Measurements from ENCODE around the gene MIX23. TPM values are rescaled to one million over a fixed set of nuclear protein-coding genes. Genes with fewer than 3 reads are reported as not detected.
A peak's percentile ranks its signal among the peaks of the same experiment; 100 is the strongest.

Gene MIX23
- total RNA-seq (2022), result 39.6 and 50.9 TPM in 2 replicates
- percentile 83 among the genes with signal in this experiment for Bru-seq, nascent RNA
- percentile 72 among the genes with signal in this experiment for BruChase-seq, experiment 1, labeled RNA remaining after a 6-hour chase
- percentile 66 among the genes with signal in this experiment for BruChase-seq, experiment 2, labeled RNA remaining after a 2-hour chase
- long read RNA-seq, transcript CCDC58-201 (5 exons, 720 nt), result major isoform, 27 of 38 reads
- long read RNA-seq, partial matches to known transcripts, result 0 of 38 reads
- long read RNA-seq, other reads (novel, unspliced or antisense), result 9 of 38 reads

- H3K27me3 Mint-ChIP-seq (ENCODE audit: unreplicated experiment), result no peaks in the 10 kb centered on the region
- peak within 1 kb of the TSS; percentile 87 for H3K4me3 Mint-ChIP-seq (ENCODE audit: low read depth, unreplicated experiment)
Measured at GRCh38 chr3:122382888-122383666, at the start of gene MIX23. TSS of gene MIX23 (minus strand) at chr3:122383231. CDS start at chr3:122383224, 7 bp downstream.

GRCh38 chr3:122430371-122430770 lies 47.3 kb upstream of the MIX23 start:
- Mint-ChIP-seq H3K4me3 (ENCODE audit: low read depth, unreplicated experiment) (no peak overlapping the region), H3K9me3 (ENCODE audit: low read depth, unreplicated experiment) (no peaks in the 10 kb centered on the region), H3K36me3 (ENCODE audit: insufficient read depth, unreplicated experiment) (peaks cover 31% of the 10 kb centered on the region), H3K27ac (ENCODE audit: unreplicated experiment) (no peak overlapping the region), H3K27me3 (ENCODE audit: unreplicated experiment) (no peaks in the 10 kb centered on the region), H3K4me1 (ENCODE audit: low read depth, unreplicated experiment) (no peaks in the 10 kb centered on the region)
- no TSS peak for BruUV-seq (replicated peaks)
- DNase-seq, result no peak
- no peak for TF ChIP-seq CTCF (IDR thresholded peaks at IDR 0.05; ENCODE audit: unreplicated experiment)
- CTCF ChIA-PET, result interaction anchor here (0.7 kb wide), 1 partner anchor 621 kb away, joined by 3 read pairs; no protein-coding TSS in a partner anchor
- intact Hi-C loops (cut with micrococcal nuclease; ENCODE audit: unreplicated experiment), result no loop called here

More at GRCh38 chr3:122382888-122383666, at the start of gene MIX23:
- peaks cover 9% of the 10 kb centered on the region for H3K4me1 Mint-ChIP-seq (ENCODE audit: low read depth, unreplicated experiment)
- H3K27ac Mint-ChIP-seq (ENCODE audit: unreplicated experiment), result peak within 1 kb of the TSS; percentile 78
- BruUV-seq (replicated peaks), result no TSS peak
- no peak for TF ChIP-seq CTCF (IDR thresholded peaks at IDR 0.05; ENCODE audit: unreplicated experiment)
- DNase-seq, result peak; percentile 88
- intact Hi-C loops (cut with micrococcal nuclease; ENCODE audit: unreplicated experiment), result no loop called here
- peaks cover 22% of the 10 kb centered on the region for H3K36me3 Mint-ChIP-seq (ENCODE audit: insufficient read depth, unreplicated experiment)
- H3K9me3 Mint-ChIP-seq (ENCODE audit: low read depth, unreplicated experiment), result no peaks in the 10 kb centered on the region
- CTCF ChIA-PET, result interaction anchor here (1.5 to 2.9 kb wide), 4 partner anchors 10 to 61 kb away, joined by 4 to 24 read pairs (median 14); partner anchors contain the start of gene WDR5B

GRCh38 chr3:122427857-122428471 lies 44.9 kb upstream of the MIX23 start:
- Mint-ChIP-seq H3K9me3 (ENCODE audit: low read depth, unreplicated experiment) (no peaks in the 10 kb centered on the region), H3K36me3 (ENCODE audit: insufficient read depth, unreplicated experiment) (peaks cover 38% of the 10 kb centered on the region), H3K27me3 (ENCODE audit: unreplicated experiment) (no peaks in the 10 kb centered on the region), H3K27ac (ENCODE audit: unreplicated experiment) (peak overlapping the region; percentile 71), H3K4me3 (ENCODE audit: low read depth, unreplicated experiment) (no peak overlapping the region), H3K4me1 (ENCODE audit: low read depth, unreplicated experiment) (no peaks in the 10 kb centered on the region)
- no peak for DNase-seq
- intact Hi-C loops (cut with micrococcal nuclease; ENCODE audit: unreplicated experiment), result no loop called here
- CTCF ChIA-PET, result no interaction called here
- BruUV-seq (replicated peaks), result no TSS peak
- no peak for TF ChIP-seq CTCF (IDR thresholded peaks at IDR 0.05; ENCODE audit: unreplicated experiment)

GRCh38 chr3:122421836-122422235 lies 38.8 kb upstream of the MIX23 start:
- BruUV-seq (replicated peaks), result no TSS peak
- H3K4me3 Mint-ChIP-seq (ENCODE audit: low read depth, unreplicated experiment), result no peak overlapping the region
- no peak for DNase-seq
- H3K27me3 Mint-ChIP-seq (ENCODE audit: unreplicated experiment), result no peaks in the 10 kb centered on the region
- H3K27ac Mint-ChIP-seq (ENCODE audit: unreplicated experiment), result no peak overlapping the region
- no peaks in the 10 kb centered on the region for H3K9me3 Mint-ChIP-seq (ENCODE audit: low read depth, unreplicated experiment)
- CTCF ChIA-PET, result no interaction called here
- TF ChIP-seq CTCF (IDR thresholded peaks at IDR 0.05; ENCODE audit: unreplicated experiment), result no peak
- no peaks in the 10 kb centered on the region for H3K4me1 Mint-ChIP-seq (ENCODE audit: low read depth, unreplicated experiment)
- peaks cover 45% of the 10 kb centered on the region for H3K36me3 Mint-ChIP-seq (ENCODE audit: insufficient read depth, unreplicated experiment)
- intact Hi-C loops (cut with micrococcal nuclease; ENCODE audit: unreplicated experiment), result no loop called here

All from Calu3 (cell line).